Cardiac muscle cell (in vitro differentiated cells and primary cell): ENCODE results near the gene KCNQ2. TPM values are rescaled to one million over a fixed set of nuclear protein-coding genes. Genes with fewer than 3 reads are reported as not detected.

ENCODE experiments used
- DNase-seq, 2 donors: peaks; one replicate each; pipeline versions ENCODE4 v3.0.0 to v3.0.0-alpha.2; 2010 to 2017; ENCODE audit warnings: low read depth in 1 of 2, low spot score in 1 of 2
- H3K27ac ChIP-seq: fragments of 200-600 bp; sonication (generic); 2 replicates; pipeline ENCODE4 v1.5.1; 2016
- H3K27me3 ChIP-seq: fragments of 200-600 bp; sonication (generic); 2 replicates; pipeline ENCODE4 v1.6.0; 2016; ENCODE audit warnings: control low read depth
- H3K36me3 ChIP-seq: fragments of 200-600 bp; sonication (generic); 2 replicates; pipeline ENCODE4 v1.5.1; 2016; ENCODE audit warnings: control low read depth
- H3K4me1 ChIP-seq: fragments of 200-600 bp; sonication (generic); 2 replicates; pipeline ENCODE4 v1.8.1; 2017; ENCODE audit warnings: low read depth, mild to moderate bottlenecking, mixed run types
- H3K4me3 ChIP-seq: fragments of 200-600 bp; sonication (generic); 2 replicates; pipeline ENCODE4 v1.5.1; 2016; ENCODE audit warnings: mild to moderate bottlenecking
- H3K9me3 ChIP-seq: fragments of 200-600 bp; sonication (generic); 2 replicates; pipeline ENCODE4 v1.5.1; 2017; ENCODE audit warnings: low read depth, mild to moderate bottlenecking, control low read depth
- polyA plus RNA-seq: library from polyadenylated mRNA; unstranded; fragments of >200 nt; fragmentation: Nextera tagmentation; extraction: Ambion mirVana; gene quantifications from 2 replicates; pipeline ENCODE4 v1.2.1, GENCODE V29; 2016
- total RNA-seq: library from RNA; depleted of rRNA; stranded (reverse); fragments of >200 nt; gene quantifications from 2 replicates; pipeline ENCODE4 v1.2.3, GENCODE V29; 2016
- TF ChIP-seq, protein P1 (sequence below): IDR thresholded peaks from 2 replicates; pipeline ENCODE4 v1.5.1; 2012; ENCODE audit warnings: low read depth, mild to moderate bottlenecking, low read length

KCNQ2 gene
- total and polyA plus RNA-seq, 2 experiments from 2014 or later = 13.7 to 18.6 TPM

- H3K36me3 ChIP-seq = no peaks in the 10 kb centered on the region
- H3K4me3 ChIP-seq = no peak overlapping the region
- no peak overlapping the region for H3K27ac ChIP-seq
- TF ChIP-seq, protein P1, sequence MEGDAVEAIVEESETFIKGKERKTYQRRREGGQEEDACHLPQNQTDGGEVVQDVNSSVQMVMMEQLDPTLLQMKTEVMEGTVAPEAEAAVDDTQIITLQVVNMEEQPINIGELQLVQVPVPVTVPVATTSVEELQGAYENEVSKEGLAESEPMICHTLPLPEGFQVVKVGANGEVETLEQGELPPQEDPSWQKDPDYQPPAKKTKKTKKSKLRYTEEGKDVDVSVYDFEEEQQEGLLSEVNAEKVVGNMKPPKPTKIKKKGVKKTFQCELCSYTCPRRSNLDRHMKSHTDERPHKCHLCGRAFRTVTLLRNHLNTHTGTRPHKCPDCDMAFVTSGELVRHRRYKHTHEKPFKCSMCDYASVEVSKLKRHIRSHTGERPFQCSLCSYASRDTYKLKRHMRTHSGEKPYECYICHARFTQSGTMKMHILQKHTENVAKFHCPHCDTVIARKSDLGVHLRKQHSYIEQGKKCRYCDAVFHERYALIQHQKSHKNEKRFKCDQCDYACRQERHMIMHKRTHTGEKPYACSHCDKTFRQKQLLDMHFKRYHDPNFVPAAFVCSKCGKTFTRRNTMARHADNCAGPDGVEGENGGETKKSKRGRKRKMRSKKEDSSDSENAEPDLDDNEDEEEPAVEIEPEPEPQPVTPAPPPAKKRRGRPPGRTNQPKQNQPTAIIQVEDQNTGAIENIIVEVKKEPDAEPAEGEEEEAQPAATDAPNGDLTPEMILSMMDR = no peak
- no peaks in the 10 kb centered on the region for H3K27me3 ChIP-seq
- DNase-seq = no peak
- H3K4me1 ChIP-seq = no peaks in the 10 kb centered on the region
- no peaks in the 10 kb centered on the region for H3K9me3 ChIP-seq
Measured at GRCh38 chr20:63417097-63417737, 55.2 kb downstream of the KCNQ2 start.

DNA sequence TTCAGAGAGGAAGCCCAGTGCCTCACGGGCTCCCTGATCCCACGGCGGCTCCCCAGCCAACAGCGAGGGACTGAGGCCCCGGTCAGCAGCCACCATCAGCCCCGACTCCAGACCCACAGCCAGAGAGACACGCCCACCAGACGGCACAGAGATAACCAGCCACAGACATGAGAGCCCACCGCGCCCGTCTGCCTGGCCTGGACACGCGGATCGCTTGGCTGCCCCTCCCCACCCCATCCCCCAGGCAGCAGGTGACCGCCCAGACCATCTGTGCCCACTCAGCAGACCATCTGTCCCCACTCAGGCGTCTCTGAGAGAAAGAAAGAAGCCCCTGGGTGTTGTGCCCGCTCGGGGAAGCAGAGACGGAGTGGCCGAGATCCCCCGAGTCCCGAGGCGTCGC lies 55.8 kb downstream of the KCNQ2 start:
- H3K27me3 ChIP-seq = no peaks in the 10 kb centered on the region
- TF ChIP-seq, protein P1 = no peak

GRCh38 chr20:63415647-63416391 lies 56.6 kb downstream of the KCNQ2 start:
- TF ChIP-seq, protein P1 = no peak
- no peak for DNase-seq
- H3K4me1 ChIP-seq = no peaks in the 10 kb centered on the region
- H3K27ac ChIP-seq = no peak overlapping the region
- no peaks in the 10 kb centered on the region for H3K36me3 ChIP-seq
- no peaks in the 10 kb centered on the region for H3K9me3 ChIP-seq
- no peaks in the 10 kb centered on the region for H3K27me3 ChIP-seq
- no peak overlapping the region for H3K4me3 ChIP-seq

More for the DNA sequence above, 55.8 kb downstream of the KCNQ2 start:
- H3K9me3 ChIP-seq = no peaks in the 10 kb centered on the region
- DNase-seq = no peak
- no peaks in the 10 kb centered on the region for H3K4me1 ChIP-seq
- no peak overlapping the region for H3K4me3 ChIP-seq
- H3K27ac ChIP-seq = no peak overlapping the region
- H3K36me3 ChIP-seq = no peaks in the 10 kb centered on the region

DNA sequence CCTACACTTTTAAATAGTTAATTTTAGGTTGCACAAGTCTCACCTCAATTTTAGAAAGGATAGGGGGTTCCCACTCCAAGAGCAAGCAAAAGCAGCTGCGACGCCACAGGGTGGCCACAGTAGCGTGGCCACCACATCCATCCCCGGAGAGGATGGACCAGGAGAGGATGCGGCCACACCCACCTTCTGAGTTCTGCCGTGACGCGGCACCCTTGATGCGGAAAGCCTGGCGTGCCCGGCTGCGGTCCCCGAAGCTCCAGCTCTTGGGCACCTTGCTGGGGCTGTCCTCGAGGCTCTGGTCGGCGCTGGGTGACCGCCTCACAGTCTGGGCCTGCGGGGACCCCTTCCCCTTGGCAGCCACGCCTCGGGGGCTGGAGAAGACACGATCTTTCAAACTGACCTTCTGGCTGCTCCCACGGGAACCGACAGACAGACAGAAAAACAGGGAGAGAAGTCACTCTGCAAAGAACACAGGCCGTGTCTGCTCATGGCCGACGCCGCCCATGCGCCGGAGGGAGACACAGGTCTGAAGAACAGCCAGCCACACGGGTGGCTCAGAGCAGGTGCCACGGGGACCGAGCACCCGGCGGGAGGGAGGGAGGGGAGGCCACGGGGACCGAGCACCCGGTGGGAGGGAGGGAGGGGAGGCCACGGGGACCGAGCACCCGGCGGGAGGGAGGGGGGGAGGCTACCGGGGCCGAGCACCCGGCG lies 57.6 kb downstream of the KCNQ2 start:
- H3K9me3 ChIP-seq = no peaks in the 10 kb centered on the region
- H3K4me1 ChIP-seq = no peaks in the 10 kb centered on the region
- no peak for DNase-seq
- H3K4me3 ChIP-seq = no peak overlapping the region
- no peaks in the 10 kb centered on the region for H3K36me3 ChIP-seq
- TF ChIP-seq, protein P1 = no peak
- no peak overlapping the region for H3K27ac ChIP-seq
- no peaks in the 10 kb centered on the region for H3K27me3 ChIP-seq

DNA sequence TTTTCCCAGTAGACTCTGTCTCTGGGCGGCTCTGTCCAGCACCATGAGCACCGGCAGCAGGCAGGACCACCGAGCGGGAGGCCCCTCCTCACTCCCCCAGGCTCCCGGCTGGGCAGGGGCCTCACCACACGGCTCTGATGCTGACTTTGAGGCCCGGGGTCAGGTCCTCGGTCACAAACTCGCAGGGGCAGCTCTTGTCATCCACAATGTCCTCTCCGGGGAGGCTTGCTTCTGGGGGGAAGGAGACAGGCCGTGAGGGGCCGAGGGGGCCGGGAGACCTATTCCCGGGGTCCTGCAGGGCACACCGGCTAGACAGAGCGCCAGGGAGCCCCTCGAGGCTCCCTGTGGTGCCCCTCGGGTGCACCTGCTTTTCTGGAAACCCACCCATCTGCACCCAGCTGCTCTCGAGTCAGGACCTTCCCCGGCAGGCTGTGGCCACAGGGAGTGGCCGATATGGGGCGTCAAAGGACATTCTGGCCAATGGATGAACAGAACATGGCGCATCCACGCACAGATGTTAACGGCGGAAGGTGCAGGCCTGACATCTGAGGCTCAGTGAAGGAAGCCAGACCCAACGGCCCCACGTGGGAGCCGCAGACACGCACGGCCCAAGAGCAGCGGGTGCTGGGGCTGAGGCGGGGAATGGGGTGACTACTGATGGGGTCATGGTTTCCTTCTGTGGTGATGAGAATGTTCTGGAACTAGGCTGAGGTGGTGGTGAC lies 58.3 kb downstream of the KCNQ2 start:
- no peak for DNase-seq
- H3K4me3 ChIP-seq = no peak overlapping the region
- no peak overlapping the region for H3K27ac ChIP-seq
- TF ChIP-seq, protein P1 = no peak
- no peaks in the 10 kb centered on the region for H3K9me3 ChIP-seq
- H3K4me1 ChIP-seq = no peaks in the 10 kb centered on the region
- no peaks in the 10 kb centered on the region for H3K27me3 ChIP-seq
- no peaks in the 10 kb centered on the region for H3K36me3 ChIP-seq
